HL-60 (cell line): ENCODE measurements around the gene ARTN.

Source experiments
- CTCF ChIP-seq: IDR thresholded peaks from one replicate; pipeline ENCODE4 v1.5.1; 2011; ENCODE audit warnings: low read length, control low read depth, inconsistent platforms; ENCODE audit not compliant: insufficient read depth
- GABPA ChIP-seq: IDR thresholded peaks from 2 replicates; pipeline ENCODE4 v1.6.1; 2012; ENCODE audit warnings: low read depth
- POLR2AphosphoS5 ChIP-seq: IDR thresholded peaks from 2 replicates; pipeline ENCODE4 v1.6.1; 2012; ENCODE audit warnings: low read depth
- TF ChIP-seq, protein P1 (sequence below): IDR thresholded peaks from 2 replicates; pipeline ENCODE4 v1.6.1; 2012; ENCODE audit warnings: low read depth; ENCODE audit not compliant: insufficient replicate concordance

GRCh38 chr1:43942411-43942810 lies 8.8 kb downstream of the ARTN start:
- TF ChIP-seq CTCF, result no peak
- TF ChIP-seq POLR2AphosphoS5, result no peak
- no peak for TF ChIP-seq GABPA
- TF ChIP-seq, protein P1, sequence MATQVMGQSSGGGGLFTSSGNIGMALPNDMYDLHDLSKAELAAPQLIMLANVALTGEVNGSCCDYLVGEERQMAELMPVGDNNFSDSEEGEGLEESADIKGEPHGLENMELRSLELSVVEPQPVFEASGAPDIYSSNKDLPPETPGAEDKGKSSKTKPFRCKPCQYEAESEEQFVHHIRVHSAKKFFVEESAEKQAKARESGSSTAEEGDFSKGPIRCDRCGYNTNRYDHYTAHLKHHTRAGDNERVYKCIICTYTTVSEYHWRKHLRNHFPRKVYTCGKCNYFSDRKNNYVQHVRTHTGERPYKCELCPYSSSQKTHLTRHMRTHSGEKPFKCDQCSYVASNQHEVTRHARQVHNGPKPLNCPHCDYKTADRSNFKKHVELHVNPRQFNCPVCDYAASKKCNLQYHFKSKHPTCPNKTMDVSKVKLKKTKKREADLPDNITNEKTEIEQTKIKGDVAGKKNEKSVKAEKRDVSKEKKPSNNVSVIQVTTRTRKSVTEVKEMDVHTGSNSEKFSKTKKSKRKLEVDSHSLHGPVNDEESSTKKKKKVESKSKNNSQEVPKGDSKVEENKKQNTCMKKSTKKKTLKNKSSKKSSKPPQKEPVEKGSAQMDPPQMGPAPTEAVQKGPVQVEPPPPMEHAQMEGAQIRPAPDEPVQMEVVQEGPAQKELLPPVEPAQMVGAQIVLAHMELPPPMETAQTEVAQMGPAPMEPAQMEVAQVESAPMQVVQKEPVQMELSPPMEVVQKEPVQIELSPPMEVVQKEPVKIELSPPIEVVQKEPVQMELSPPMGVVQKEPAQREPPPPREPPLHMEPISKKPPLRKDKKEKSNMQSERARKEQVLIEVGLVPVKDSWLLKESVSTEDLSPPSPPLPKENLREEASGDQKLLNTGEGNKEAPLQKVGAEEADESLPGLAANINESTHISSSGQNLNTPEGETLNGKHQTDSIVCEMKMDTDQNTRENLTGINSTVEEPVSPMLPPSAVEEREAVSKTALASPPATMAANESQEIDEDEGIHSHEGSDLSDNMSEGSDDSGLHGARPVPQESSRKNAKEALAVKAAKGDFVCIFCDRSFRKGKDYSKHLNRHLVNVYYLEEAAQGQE, result no peak
